Stimulated activated memory B cell treated with anti-CD40 and anti-IgM and Interleukin-4, amounts not matched to agents 10 μg/mL and 1 μg/mL and 100 μg/mL, for 72 hours (primary cell): ENCODE measurements around the gene SPEG.

Experiments
- ATAC-seq: fragments of 150-1000 bp; cut with Tn5 transposase; 2 replicates; pipeline ENCODE4 v1.10.0; 2021
- H3K27ac Mint-ChIP-seq: one replicate; pipeline ENCODE4 v1.8.0; 2022; ENCODE audit warnings: mild to moderate bottlenecking, mixed read lengths
- H3K27me3 Mint-ChIP-seq: one replicate; pipeline ENCODE4 v1.8.0; 2022; ENCODE audit warnings: mixed read lengths
- H3K36me3 Mint-ChIP-seq: one replicate; pipeline ENCODE4 v1.8.0; 2022; ENCODE audit warnings: mixed read lengths
- H3K4me1 Mint-ChIP-seq: one replicate; pipeline ENCODE4 v1.8.0; 2022; ENCODE audit warnings: mixed read lengths
- H3K4me3 Mint-ChIP-seq: one replicate; pipeline ENCODE4 v1.8.0; 2022; ENCODE audit warnings: mild to moderate bottlenecking, moderate library complexity, mixed read lengths
- H3K9me3 Mint-ChIP-seq: one replicate; pipeline ENCODE4 v1.8.0; 2022; ENCODE audit warnings: mixed read lengths

Gene SPEG

GRCh38 chr2:219428469-219428868, 6.2 kb upstream of the SPEG start:
- no peak for ATAC-seq
- H3K27me3 Mint-ChIP-seq, result peaks cover 50% of the 10 kb centered on the region
- H3K4me1 Mint-ChIP-seq, result no peaks in the 10 kb centered on the region
- no peak overlapping the region for H3K27ac Mint-ChIP-seq
- no peak overlapping the region for H3K4me3 Mint-ChIP-seq
- H3K36me3 Mint-ChIP-seq, result no peaks in the 10 kb centered on the region
- no peaks in the 10 kb centered on the region for H3K9me3 Mint-ChIP-seq

- H3K36me3 Mint-ChIP-seq, result no peaks in the 10 kb centered on the region
- H3K4me3 Mint-ChIP-seq, result no peak overlapping the region
- ATAC-seq, result no peak
- no peaks in the 10 kb centered on the region for H3K9me3 Mint-ChIP-seq
- peaks cover 45% of the 10 kb centered on the region for H3K27me3 Mint-ChIP-seq
- no peaks in the 10 kb centered on the region for H3K4me1 Mint-ChIP-seq
- no peak overlapping the region for H3K27ac Mint-ChIP-seq
Observed at GRCh38 chr2:219429958-219430606, 4.6 kb upstream of the SPEG start.

- Mint-ChIP-seq H3K27me3 (peaks cover 36% of the 10 kb centered on the region), H3K9me3 (no peaks in the 10 kb centered on the region), H3K4me3 (no peak overlapping the region), H3K27ac (no peak overlapping the region), H3K4me1 (no peaks in the 10 kb centered on the region), H3K36me3 (no peaks in the 10 kb centered on the region)
- ATAC-seq, result no peak
Observed at GRCh38 chr2:219430633-219431615, 3.7 kb upstream of the SPEG start.

GRCh38 chr2:219433666-219434467, 776 bp upstream of the SPEG start:
- Mint-ChIP-seq H3K4me3 (no peak overlapping the region), H3K27ac (no peak overlapping the region), H3K27me3 (peaks cover 11% of the 10 kb centered on the region), H3K36me3 (no peaks in the 10 kb centered on the region), H3K4me1 (no peaks in the 10 kb centered on the region), H3K9me3 (no peaks in the 10 kb centered on the region)
- ATAC-seq, result no peak

GRCh38 chr2:219434468-219434717, 250 bp upstream of the SPEG start:
- no peaks in the 10 kb centered on the region for H3K9me3 Mint-ChIP-seq
- no peaks in the 10 kb centered on the region for H3K36me3 Mint-ChIP-seq
- H3K4me3 Mint-ChIP-seq, result no peak overlapping the region
- no peak overlapping the region for H3K27ac Mint-ChIP-seq
- peaks cover 11% of the 10 kb centered on the region for H3K27me3 Mint-ChIP-seq
- no peak for ATAC-seq
- H3K4me1 Mint-ChIP-seq, result no peaks in the 10 kb centered on the region

- Mint-ChIP-seq H3K36me3 (no peaks in the 10 kb centered on the region), H3K9me3 (no peaks in the 10 kb centered on the region), H3K27me3 (peaks cover 12% of the 10 kb centered on the region), H3K4me3 (no peak overlapping the region), H3K27ac (no peak overlapping the region), H3K4me1 (peaks cover under 1% of the 10 kb centered on the region)
- no peak for ATAC-seq
Observed at GRCh38 chr2:219435701-219436100, 1.1 kb downstream of the SPEG start.

- ATAC-seq, result no peak
- Mint-ChIP-seq H3K9me3 (no peaks in the 10 kb centered on the region), H3K4me1 (peaks cover 8% of the 10 kb centered on the region), H3K4me3 (no peak overlapping the region), H3K27ac (no peak overlapping the region), H3K27me3 (peaks cover 20% of the 10 kb centered on the region), H3K36me3 (no peaks in the 10 kb centered on the region)
Observed at GRCh38 chr2:219436491-219436890, 1.8 kb downstream of the SPEG start.

GRCh38 chr2:219437141-219437540, 2.5 kb downstream of the SPEG start:
- Mint-ChIP-seq H3K27me3 (peaks cover 23% of the 10 kb centered on the region), H3K36me3 (no peaks in the 10 kb centered on the region), H3K27ac (no peak overlapping the region), H3K4me3 (no peak overlapping the region), H3K4me1 (peaks cover 9% of the 10 kb centered on the region), H3K9me3 (no peaks in the 10 kb centered on the region)
- ATAC-seq, result no peak

- Mint-ChIP-seq H3K4me3 (no peak overlapping the region), H3K36me3 (no peaks in the 10 kb centered on the region), H3K27me3 (peaks cover 29% of the 10 kb centered on the region), H3K27ac (no peak overlapping the region), H3K4me1 (peaks cover 14% of the 10 kb centered on the region), H3K9me3 (no peaks in the 10 kb centered on the region)
- ATAC-seq, result no peak
Observed at GRCh38 chr2:219437690-219438206, 3.1 kb downstream of the SPEG start.

GRCh38 chr2:219438453-219438852, 3.8 kb downstream of the SPEG start:
- ATAC-seq, result no peak
- H3K9me3 Mint-ChIP-seq, result no peaks in the 10 kb centered on the region
- H3K4me3 Mint-ChIP-seq, result no peak overlapping the region
- H3K27me3 Mint-ChIP-seq, result peaks cover 36% of the 10 kb centered on the region
- H3K27ac Mint-ChIP-seq, result no peak overlapping the region
- peaks cover 18% of the 10 kb centered on the region for H3K4me1 Mint-ChIP-seq
- H3K36me3 Mint-ChIP-seq, result no peaks in the 10 kb centered on the region

GRCh38 chr2:219439506-219439905, 4.9 kb downstream of the SPEG start:
- no peaks in the 10 kb centered on the region for H3K36me3 Mint-ChIP-seq
- H3K27me3 Mint-ChIP-seq, result peaks cover 37% of the 10 kb centered on the region
- no peak overlapping the region for H3K27ac Mint-ChIP-seq
- H3K9me3 Mint-ChIP-seq, result no peaks in the 10 kb centered on the region
- peaks cover 18% of the 10 kb centered on the region for H3K4me1 Mint-ChIP-seq
- H3K4me3 Mint-ChIP-seq, result no peak overlapping the region
- ATAC-seq, result no peak

GRCh38 chr2:219440388-219441256, 6.0 kb downstream of the SPEG start:
- Mint-ChIP-seq H3K4me3 (peak overlapping the region; percentile 73), H3K27me3 (peaks cover 47% of the 10 kb centered on the region), H3K9me3 (no peaks in the 10 kb centered on the region), H3K27ac (no peak overlapping the region), H3K36me3 (no peaks in the 10 kb centered on the region), H3K4me1 (peaks cover 18% of the 10 kb centered on the region)
- no peak for ATAC-seq

- H3K4me1 Mint-ChIP-seq, result peaks cover 24% of the 10 kb centered on the region
- no peak overlapping the region for H3K27ac Mint-ChIP-seq
- H3K4me3 Mint-ChIP-seq, result peak overlapping the region; percentile 73
- no peaks in the 10 kb centered on the region for H3K9me3 Mint-ChIP-seq
- peak; percentile 9 for ATAC-seq
- H3K27me3 Mint-ChIP-seq, result peaks cover 57% of the 10 kb centered on the region
- no peaks in the 10 kb centered on the region for H3K36me3 Mint-ChIP-seq
Observed at GRCh38 chr2:219441451-219442255, 7.0 kb downstream of the SPEG start.
